Kidney (tissue), 14 donors: ENCODE data around the gene PDE9A. TPM values are rescaled to one million over a fixed set of nuclear protein-coding genes. Genes with fewer than 3 reads are reported as not detected.
"Not testable (repeated sequence)": the region's sequence is repeated elsewhere in the genome, so short reads cannot be mapped to it uniquely, and the experiment has no call there.

Experiments used
- DNase-seq, 5 donors: peaks; one replicate each; pipeline ENCODE4 v3.0.0-alpha.2; 2013 to 2020
- FAIRE-seq: peaks from 2 replicates; lab custom pipeline; 2012; peaks lifted over from hg19 to GRCh38; lab: Jason Lieb, UNC
- H3K27ac ChIP-seq, 2 donors: one replicate each; pipeline ENCODE4 v1.7.0; 2013; ENCODE audit warnings: low read depth in 2 of 2, low read length in 2 of 2, inconsistent platforms in 1 of 2
- H3K27me3 ChIP-seq: one replicate; pipeline ENCODE4 v1.7.1; 2013; ENCODE audit warnings: low read length, inconsistent platforms; ENCODE audit not compliant: control insufficient read depth, insufficient read depth
- H3K36me3 ChIP-seq, 3 donors: one replicate each; pipeline versions ENCODE4 v1.7.0 to v1.7.1; 2013; ENCODE audit warnings: low read length in 3 of 3, control low read depth in 1 of 3, inconsistent platforms in 1 of 3; ENCODE audit not compliant: insufficient read depth in 3 of 3, control insufficient read depth in 2 of 3
- H3K4me1 ChIP-seq, 3 donors: one replicate each; pipeline versions ENCODE4 v1.7.0 to v1.7.1; 2013; ENCODE audit warnings: low read length in 3 of 3, inconsistent platforms in 1 of 3, low read depth in 1 of 3; ENCODE audit not compliant: control insufficient read depth in 2 of 3, insufficient read depth in 2 of 3
- H3K4me3 ChIP-seq, 3 donors: one replicate each; pipeline versions ENCODE4 v1.7.0 to v1.8.1; 2013; ENCODE audit warnings: low read length in 3 of 3, control low read depth in 1 of 3, inconsistent platforms in 1 of 3
- H3K9ac ChIP-seq, 3 donors: one replicate each; pipeline versions ENCODE4 v1.7.0 to v1.7.1; 2013; ENCODE audit warnings: low read length in 3 of 3, control low read depth in 1 of 3, inconsistent platforms in 1 of 3
- H3K9me3 ChIP-seq, 3 donors: one replicate each; pipeline versions ENCODE4 v1.7.0 to v1.7.1; 2013; ENCODE audit warnings: low read length in 3 of 3, control low read depth in 1 of 3, inconsistent platforms in 1 of 3; ENCODE audit not compliant: control insufficient read depth in 2 of 3, insufficient read depth in 1 of 3
- CTCF ChIP-seq: IDR thresholded peaks from 3 replicates; pipeline ENCODE4 v1.5.1; 2012; ENCODE audit warnings: mild to moderate bottlenecking, moderate library complexity, borderline replicate concordance; ENCODE audit not compliant: insufficient read depth; ENCODE audit errors: extremely low read depth
- intact Hi-C: fragments of 100-400 bp; cut with DNase I; formaldehyde crosslinking; loops from one replicate; pipeline ENCODE4 v1.11.1; 2022
- polyA plus RNA-seq: library from polyadenylated mRNA; stranded (reverse); fragments of 350-450 nt; fragmentation: Illumina TruSeq; extraction: RNeasy Lipid Tissue Mini Kit (QIAGEN cat#74804); gene quantifications from one replicate; pipeline ENCODE4 v1.2.3, GENCODE V29; 2014; ENCODE audit warnings: low read depth, low replicate concordance; ENCODE audit not compliant: insufficient read depth
- total RNA-seq: library from RNA; stranded (reverse); fragmentation: NEBNext Ultra II Directional; extraction: Animal tissue kit (Norgen Biotek cat#: 25700); gene quantifications from one replicate; pipeline ENCODE4 v1.2.1, GENCODE V29; 2021
- donor health status: control.
- donor health status: control.
- donor health status: control.
- donor health status: control.
- donor health status: control.
- donor health status: DM: yes; HTN: yes; CAD: no.
- donor health status: Normal renal cell carcinoma (clear cell type).

The PDE9A gene
- total and polyA plus RNA-seq, 2 donors from 2014 or later = 30.1 to 39.0 TPM

DNA sequence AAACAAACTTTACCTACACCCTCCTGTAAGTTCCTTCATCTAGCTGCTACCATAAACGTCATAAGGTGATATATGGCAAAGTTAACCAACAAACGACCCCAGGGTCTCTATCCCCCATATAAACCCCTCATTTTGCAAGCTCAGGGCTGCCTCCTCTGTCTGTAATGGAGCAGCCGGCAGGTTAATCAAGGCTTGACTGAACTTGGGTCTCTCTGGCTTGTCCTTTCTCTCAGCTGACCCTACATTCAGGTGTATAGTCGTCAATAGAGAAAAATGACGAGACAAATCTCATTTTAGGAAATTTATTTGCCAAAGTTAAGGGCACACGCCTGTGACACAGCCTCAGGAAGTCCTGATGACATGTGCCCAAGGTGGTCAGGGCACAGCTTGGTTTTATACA lies 158.5 kb downstream of the PDE9A start:
- intact Hi-C loops = loop anchor here (10.0 kb wide), 1 partner anchor 217 kb away; no protein-coding TSS in a partner anchor

DNA sequence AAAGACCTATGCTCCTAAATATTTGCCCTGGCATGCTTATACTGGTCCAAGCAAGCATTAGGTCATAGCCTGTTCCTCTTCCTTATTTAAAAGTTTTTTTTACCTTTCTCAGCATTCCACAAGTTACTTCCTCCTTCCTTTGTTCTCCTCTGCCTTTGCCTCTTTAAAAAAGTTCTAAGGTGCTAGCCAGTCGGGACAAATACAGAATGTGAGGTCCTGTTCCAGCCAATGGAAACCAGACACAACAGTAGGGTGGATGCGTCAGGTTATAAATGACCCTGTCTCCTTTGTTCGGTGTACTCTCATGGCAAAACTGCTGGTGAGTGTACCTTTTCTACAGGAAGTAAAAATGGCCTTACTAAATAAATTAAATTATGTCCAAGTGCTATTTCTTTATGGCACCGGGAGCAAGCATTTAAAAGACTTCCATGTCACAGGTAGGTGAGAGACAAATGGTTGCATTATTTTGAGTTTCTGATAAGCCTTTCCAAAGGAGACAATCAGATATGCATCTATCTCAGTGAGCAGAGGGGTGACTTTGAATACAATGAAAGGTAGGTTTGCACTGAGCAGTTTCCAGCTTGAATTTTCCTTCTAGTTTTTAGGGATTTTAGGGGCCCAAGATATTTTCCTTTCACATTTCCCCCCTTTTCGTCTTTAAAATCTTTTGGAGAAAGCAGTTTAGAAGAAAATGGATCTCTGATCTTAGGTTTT lies 159.3 kb downstream of the PDE9A start:
- H3K9me3 ChIP-seq, H3K4me3 ChIP-seq, H3K36me3 ChIP-seq, H3K4me1 ChIP-seq, H3K27ac ChIP-seq, H3K9ac ChIP-seq, FAIRE-seq, DNase-seq, H3K27me3 ChIP-seq: not testable (repeated sequence)
- intact Hi-C loops = loop anchor here (10.0 kb wide), 1 partner anchor 218 kb away; no protein-coding TSS in a partner anchor

More for the DNA sequence above, 158.5 kb downstream of the PDE9A start:
- FAIRE-seq (no peak), DNase-seq (no peak)
- Histone ChIP-seq H3K9ac (no peak overlapping the region), H3K27me3 (no peaks in the 10 kb centered on the region), H3K9me3 (no peaks in the 10 kb centered on the region), H3K36me3 (no peaks in the 10 kb centered on the region), H3K4me3 (no peak overlapping the region), H3K27ac (no peak overlapping the region), H3K4me1 (no peaks in the 10 kb centered on the region)
- TF ChIP-seq CTCF = no peak

DNA sequence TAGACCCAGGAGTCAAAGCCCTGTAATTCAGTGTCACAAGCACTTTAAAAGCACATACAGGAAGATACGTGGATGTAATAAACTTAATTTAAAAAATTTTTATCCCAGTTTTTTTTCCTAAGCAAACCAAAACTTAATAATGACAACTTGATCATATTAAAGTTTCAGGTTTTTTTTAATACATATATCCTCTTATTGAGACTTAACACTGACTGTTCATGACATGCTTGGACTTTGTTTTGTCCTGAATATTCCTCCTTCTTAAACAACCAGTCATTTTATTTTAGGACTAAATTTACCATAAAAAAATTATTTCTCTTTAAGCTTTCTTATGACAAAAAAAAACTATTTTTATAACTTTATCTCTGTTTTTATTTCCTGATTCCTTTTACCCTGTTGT lies 161.8 kb downstream of the PDE9A start:
- DNase-seq (no peak), FAIRE-seq (no peak)
- H3K4me3 ChIP-seq = no peak overlapping the region
- H3K36me3 ChIP-seq = no peaks in the 10 kb centered on the region
- H3K4me1 ChIP-seq = no peaks in the 10 kb centered on the region
- H3K9me3 ChIP-seq = no peaks in the 10 kb centered on the region
- TF ChIP-seq CTCF = no peak
- intact Hi-C loops = loop anchor here (10.0 kb wide), 1 partner anchor 220 kb away; no protein-coding TSS in a partner anchor
- H3K9ac ChIP-seq = no peak overlapping the region
- no peaks in the 10 kb centered on the region for H3K27me3 ChIP-seq
- H3K27ac ChIP-seq = no peak overlapping the region

DNA sequence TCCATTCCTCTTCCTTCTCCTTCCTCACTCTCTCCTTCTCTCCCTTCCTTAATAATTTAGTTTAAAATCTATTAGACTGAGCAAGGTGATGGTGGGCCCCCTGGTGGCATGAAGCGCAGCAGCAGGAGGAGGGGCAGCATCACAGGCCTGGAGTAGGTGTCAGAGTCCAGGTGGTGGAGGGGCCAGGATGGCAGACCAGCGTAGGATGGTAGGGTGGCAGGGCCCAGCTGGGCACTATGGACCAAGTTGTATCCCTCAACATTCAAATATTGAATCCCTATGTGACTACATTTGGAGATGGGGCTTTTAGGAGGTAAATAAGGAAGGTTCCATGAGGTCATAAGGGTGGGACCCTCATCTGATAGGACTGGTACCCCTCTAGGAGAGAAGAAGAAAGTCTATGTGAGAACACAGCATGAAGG lies 164.9 kb downstream of the PDE9A start:
- intact Hi-C loops = loop anchor here (10.0 kb wide), 1 partner anchor 224 kb away; no protein-coding TSS in a partner anchor
- Histone ChIP-seq H3K36me3 (no peaks in the 10 kb centered on the region), H3K9ac (no peak overlapping the region), H3K27ac (no peak overlapping the region), H3K4me1 (no peaks in the 10 kb centered on the region), H3K9me3 (no peaks in the 10 kb centered on the region), H3K27me3 (no peaks in the 10 kb centered on the region), H3K4me3 (no peak overlapping the region)
- DNase-seq (peak in 4 of 5 donors; percentile 42 to 82 (median 68)), FAIRE-seq (peak; percentile 83)
- peak; percentile 81 for TF ChIP-seq CTCF
